ENCODE results near the gene FRYL. TPM values are rescaled to one million over a fixed set of nuclear protein-coding genes. Genes with fewer than 3 reads are reported as not detected.

The FRYL gene
- total RNA-seq, 1 experiment from 2014 or later = 43.1 TPM

GRCh38 chr4:48634688-48635308 lies 145.3 kb downstream of the FRYL start:
- intact Hi-C loops (cut with micrococcal nuclease; ENCODE audit: unreplicated experiment) = no loop called here
- DNase-seq (ENCODE audit: low spot score) = no peak
- BruUV-seq (replicated peaks) = no TSS peak
- peaks cover 25% of the 10 kb centered on the region for H3K4me1 ChIP-seq (ENCODE audit: insufficient read depth, low read length, poor library complexity, severe bottlenecking)
- POLR2A ChIA-PET (ENCODE audit: low non-redundant PET) = no interaction called here
- H3K9me3 ChIP-seq (ENCODE audit: low read depth, low read length, poor library complexity, severe bottlenecking) = no peaks in the 10 kb centered on the region
- no peaks in the 10 kb centered on the region for H3K36me3 ChIP-seq (ENCODE audit: insufficient read depth, low read length, poor library complexity, severe bottlenecking)
- TF ChIP-seq CTCF (conservative IDR thresholded peaks at IDR 0.05; ENCODE audit: low read depth, low read length) (no peak), EZH2 (IDR thresholded peaks at IDR 0.05; ENCODE audit: borderline replicate concordance, low read depth, low read length, poor library complexity, severe bottlenecking) (no peak)
- H3K4me3 ChIP-seq (ENCODE audit: low read depth, low read length, poor library complexity, severe bottlenecking) = no peak overlapping the region
- H3K27ac ChIP-seq (ENCODE audit: low read depth, low read length, poor library complexity, severe bottlenecking) = no peak overlapping the region
- H3K27me3 ChIP-seq (replicated peaks; ENCODE audit: insufficient read depth, low read depth, low read length, poor library complexity) = no peaks in the 10 kb centered on the region
- CTCF ChIA-PET = no interaction called here

GRCh38 chr4:48633657-48634056 lies 146.4 kb downstream of the FRYL start:
- ChIA-PET CTCF (no interaction called here), POLR2A (ENCODE audit: low non-redundant PET) (no interaction called here)
- intact Hi-C loops (cut with micrococcal nuclease; ENCODE audit: unreplicated experiment) = no loop called here
- H3K36me3 ChIP-seq (ENCODE audit: insufficient read depth, low read length, poor library complexity, severe bottlenecking) = no peaks in the 10 kb centered on the region
- H3K27me3 ChIP-seq (replicated peaks; ENCODE audit: insufficient read depth, low read depth, low read length, poor library complexity) = no peaks in the 10 kb centered on the region
- no peak for DNase-seq (ENCODE audit: low spot score)
- H3K27ac ChIP-seq (ENCODE audit: low read depth, low read length, poor library complexity, severe bottlenecking) = no peak overlapping the region
- no TSS peak for BruUV-seq (replicated peaks)
- peaks cover 27% of the 10 kb centered on the region for H3K4me1 ChIP-seq (ENCODE audit: insufficient read depth, low read length, poor library complexity, severe bottlenecking)
- no peaks in the 10 kb centered on the region for H3K9me3 ChIP-seq (ENCODE audit: low read depth, low read length, poor library complexity, severe bottlenecking)
- TF ChIP-seq CTCF (conservative IDR thresholded peaks at IDR 0.05; ENCODE audit: low read depth, low read length) = no peak
- TF ChIP-seq EZH2 (IDR thresholded peaks at IDR 0.05; ENCODE audit: borderline replicate concordance, low read depth, low read length, poor library complexity, severe bottlenecking) = no peak
- no peak overlapping the region for H3K4me3 ChIP-seq (ENCODE audit: low read depth, low read length, poor library complexity, severe bottlenecking)

GRCh38 chr4:48629458-48629857 lies 150.6 kb downstream of the FRYL start:
- H3K4me1 ChIP-seq (ENCODE audit: insufficient read depth, low read length, poor library complexity, severe bottlenecking) = peaks cover 7% of the 10 kb centered on the region
- no peak overlapping the region for H3K4me3 ChIP-seq (ENCODE audit: low read depth, low read length, poor library complexity, severe bottlenecking)
- no TSS peak for BruUV-seq (replicated peaks)
- H3K36me3 ChIP-seq (ENCODE audit: insufficient read depth, low read length, poor library complexity, severe bottlenecking) = no peaks in the 10 kb centered on the region
- DNase-seq (ENCODE audit: low spot score) = no peak
- H3K27ac ChIP-seq (ENCODE audit: low read depth, low read length, poor library complexity, severe bottlenecking) = no peak overlapping the region
- no peaks in the 10 kb centered on the region for H3K9me3 ChIP-seq (ENCODE audit: low read depth, low read length, poor library complexity, severe bottlenecking)
- intact Hi-C loops (cut with micrococcal nuclease; ENCODE audit: unreplicated experiment) = no loop called here
- TF ChIP-seq EZH2 (IDR thresholded peaks at IDR 0.05; ENCODE audit: borderline replicate concordance, low read depth, low read length, poor library complexity, severe bottlenecking) (no peak), CTCF (conservative IDR thresholded peaks at IDR 0.05; ENCODE audit: low read depth, low read length) (no peak)
- ChIA-PET CTCF (no interaction called here), POLR2A (ENCODE audit: low non-redundant PET) (no interaction called here)
- no peaks in the 10 kb centered on the region for H3K27me3 ChIP-seq (replicated peaks; ENCODE audit: insufficient read depth, low read depth, low read length, poor library complexity)

All from A673 (cell line).